Activated T-cell treated with anti-CD3 and anti-CD28 coated beads for 1 hour (primary cell): ENCODE results near the gene HOXA1.

ENCODE experiments used
- DNase-seq: peaks from one replicate; pipeline ENCODE4 v3.0.0-alpha.2; 2020; ENCODE audit warnings: low read depth

HOXA1 gene

GRCh38 chr7:27095897-27096767, at the start of gene HOXA1:
TSS of gene HOXA1 (minus strand) at chr7:27096000. CDS start at chr7:27095912, 88 bp downstream.
- peak; percentile 47 for DNase-seq

- no peak for DNase-seq
Observed at GRCh38 chr7:27145165-27145913, 49.5 kb upstream of the HOXA1 start.

- DNase-seq = no peak
Observed at GRCh38 chr7:27144781-27145164, 49.0 kb upstream of the HOXA1 start.

GRCh38 chr7:27143950-27144780, 48.4 kb upstream of the HOXA1 start:
- DNase-seq = no peak

GRCh38 chr7:27143023-27143949, 47.5 kb upstream of the HOXA1 start, which contains the start of gene HOXA5:
TSS of gene HOXA5 (minus strand) at chr7:27143681. CDS start at chr7:27143607, 74 bp downstream.
- no peak for DNase-seq

GRCh38 chr7:27142580-27143022, 46.8 kb upstream of the HOXA1 start:
- no peak for DNase-seq

- no peak for DNase-seq
Observed at GRCh38 chr7:27141923-27142579, 46.3 kb upstream of the HOXA1 start.

GRCh38 chr7:27141137-27141922, 45.5 kb upstream of the HOXA1 start:
- DNase-seq = no peak

- DNase-seq = no peak
Observed at GRCh38 chr7:27140126-27140857, 44.5 kb upstream of the HOXA1 start.

- DNase-seq = no peak
Observed at GRCh38 chr7:27139334-27140125, 43.7 kb upstream of the HOXA1 start.

GRCh38 chr7:27138985-27139333, 43.2 kb upstream of the HOXA1 start:
- DNase-seq = no peak

- no peak for DNase-seq
Observed at GRCh38 chr7:27138472-27138871, 42.7 kb upstream of the HOXA1 start.

GRCh38 chr7:27137640-27138315, 42.0 kb upstream of the HOXA1 start:
- no peak for DNase-seq

GRCh38 chr7:27134392-27134791, 38.6 kb upstream of the HOXA1 start:
- DNase-seq = no peak

- no peak for DNase-seq
Observed at GRCh38 chr7:27133409-27134231, 37.8 kb upstream of the HOXA1 start.

- DNase-seq = no peak
Observed at GRCh38 chr7:27132978-27133377, 37.2 kb upstream of the HOXA1 start.

GRCh38 chr7:27132214-27132613, 36.4 kb upstream of the HOXA1 start:
- no peak for DNase-seq
